Astrocyte of the cerebellum (primary cell): Measurements from ENCODE around the gene EMC8.
A peak's percentile ranks its signal among the peaks of the same experiment; 100 is the strongest.

Source experiments
- DNase-seq: peaks from one replicate; pipeline ENCODE4 v3.0.0-alpha.2; 2011; ENCODE audit warnings: low read depth
- H3K4me3 ChIP-seq: 2 replicates; pipeline ENCODE4 v1.5.1; 2011; ENCODE audit warnings: mild to moderate bottlenecking, low read depth, low read length, moderate library complexity
- CTCF ChIP-seq: IDR thresholded peaks from 2 replicates; pipeline ENCODE4 v1.5.1; 2012; ENCODE audit warnings: low read length, low read depth, moderate library complexity, mild to moderate bottlenecking; ENCODE audit errors: missing control alignments
- in situ Hi-C: cut with HindIII; loops from 2 replicates; pipeline ENCODE4 v1.10.0; 2017; ENCODE audit warnings: low sequenced_read_pairs

EMC8 gene

GRCh38 chr16:85799497-85800320 is at the start of gene EMC8, which contains the start of gene COX4I1:
Gene EMC8 (minus strand): TSS chr16:85799544. CDS start chr16:85799295, 249 bp downstream.
Gene COX4I1 (plus strand): TSS chr16:85799695. CDS start chr16:85801206, 1,511 bp downstream.
- DNase-seq = peak; percentile 78
- in situ Hi-C loops = no loop called here
- H3K4me3 ChIP-seq = peak within 1 kb of the TSS; percentile 66
- TF ChIP-seq CTCF = no peak

- TF ChIP-seq CTCF = no peak
- DNase-seq = no peak
- in situ Hi-C loops = no loop called here
- H3K4me3 ChIP-seq = no peak overlapping the region
Observed at GRCh38 chr16:85848986-85849385, 49.6 kb upstream of the EMC8 start.

- no peak for TF ChIP-seq CTCF
- no peak overlapping the region for H3K4me3 ChIP-seq
- in situ Hi-C loops = no loop called here
- no peak for DNase-seq
Observed at GRCh38 chr16:85847681-85848601, 48.6 kb upstream of the EMC8 start.

GRCh38 chr16:85847036-85847435 is 47.7 kb upstream of the EMC8 start:
- DNase-seq = no peak
- in situ Hi-C loops = no loop called here
- no peak overlapping the region for H3K4me3 ChIP-seq
- TF ChIP-seq CTCF = no peak

- in situ Hi-C loops = no loop called here
- DNase-seq = no peak
- no peak for TF ChIP-seq CTCF
- no peak overlapping the region for H3K4me3 ChIP-seq
Observed at GRCh38 chr16:85846461-85846860, 47.1 kb upstream of the EMC8 start.

- in situ Hi-C loops = no loop called here
- TF ChIP-seq CTCF = no peak
- H3K4me3 ChIP-seq = no peak overlapping the region
- no peak for DNase-seq
Observed at GRCh38 chr16:85845266-85845665, 45.9 kb upstream of the EMC8 start.
